BLaER1 treated with 17β-estradiol and CSF1 and Interleukin-3, amounts not matched to agents 10 nM and 100 nM (cell line): ENCODE results near the gene OR13F1.

Experiments used
- H3K27ac ChIP-seq, 11 experiments: shearing (Covaris generic); formaldehyde crosslinking; 2 replicates each; pipeline ENCODE4 v1.8.1; 2022
- H3K27me3 ChIP-seq, 11 experiments: shearing (Covaris generic); formaldehyde crosslinking; 2 replicates each; pipeline ENCODE4 v1.8.1; 2022
- H3K36me3 ChIP-seq, 11 experiments: shearing (Covaris generic); formaldehyde crosslinking; 2 replicates each; pipeline ENCODE4 v1.8.1; 2022
- H3K4me1 ChIP-seq, 10 experiments: shearing (Covaris generic); formaldehyde crosslinking; 2 replicates each; pipeline ENCODE4 v1.8.1; 2022
- H3K4me2 ChIP-seq, 11 experiments: shearing (Covaris generic); formaldehyde crosslinking; 2 replicates each; pipeline ENCODE4 v1.8.1; 2022
- H3K4me3 ChIP-seq, 10 experiments: shearing (Covaris generic); formaldehyde crosslinking; 2 replicates each; pipeline ENCODE4 v1.8.1; 2022
- H3K9ac ChIP-seq, 11 experiments: shearing (Covaris generic); formaldehyde crosslinking; 2 replicates each; pipeline ENCODE4 v1.8.1; 2022
- H3K9me3 ChIP-seq, 11 experiments: shearing (Covaris generic); formaldehyde crosslinking; replicated peaks in 1 of 11; 2 replicates each; pipeline ENCODE4 v1.8.1; 2022
- H4K20me1 ChIP-seq, 11 experiments: shearing (Covaris generic); formaldehyde crosslinking; 2 replicates each; pipeline ENCODE4 v1.8.1; 2022
- Cebpa-rat ChIP-seq, 11 experiments: shearing (Covaris generic); IDR thresholded peaks; 2 replicates each; pipeline ENCODE4 v1.8.1; 2022

The OR13F1 gene

GRCh38 chr9:104527109-104527508 lies 23.0 kb downstream of the OR13F1 start, which contains the start of gene OR13C4:
OR13C4 (minus strand) TSS chr9:104527209; CDS start chr9:104527209, 0 bp downstream.
- TF ChIP-seq Cebpa-rat (IDR thresholded peaks at IDR 0.05) = no peak
- Histone ChIP-seq H4K20me1 (no peaks in the 10 kb centered on the region), H3K9ac (no peak within 1 kb of the TSS), H3K4me1 (no peaks in the 10 kb centered on the region), H3K4me3 (no peak within 1 kb of the TSS), H3K4me2 (no peak within 1 kb of the TSS), H3K27ac (no peak within 1 kb of the TSS), H3K36me3 (no peaks in the 10 kb centered on the region), H3K9me3 (peaks cover 9 to 18% (median 13%) of the 10 kb centered on the region in 11 experiments; a peak in 18 of 22 replicates), H3K27me3 (no peaks in the 10 kb centered on the region)

- Histone ChIP-seq H4K20me1 (no peaks in the 10 kb centered on the region), H3K27me3 (no peaks in the 10 kb centered on the region), H3K36me3 (no peaks in the 10 kb centered on the region), H3K4me1 (no peaks in the 10 kb centered on the region), H3K9ac (no peak within 1 kb of the TSS), H3K9me3 (no peaks in the 10 kb centered on the region), H3K4me3 (no peak within 1 kb of the TSS), H3K4me2 (no peak within 1 kb of the TSS), H3K27ac (no peak within 1 kb of the TSS)
- TF ChIP-seq Cebpa-rat (IDR thresholded peaks at IDR 0.05) = no peak
These were observed 32.7 kb downstream of the OR13F1 start, which contains the start of gene OR13C3 for GRCh38 chr9:104536756-104537155. OR13C3 (minus strand) TSS chr9:104536856; CDS start chr9:104536723, 133 bp downstream.

GRCh38 chr9:104539275-104539674 lies 35.2 kb downstream of the OR13F1 start:
- Histone ChIP-seq H3K9ac (no peak overlapping the region), H3K9me3 (no peaks in the 10 kb centered on the region), H3K4me3 (no peak overlapping the region), H3K36me3 (no peaks in the 10 kb centered on the region), H3K27me3 (no peaks in the 10 kb centered on the region), H3K4me1 (no peaks in the 10 kb centered on the region), H3K4me2 (no peak overlapping the region), H4K20me1 (no peaks in the 10 kb centered on the region), H3K27ac (no peak overlapping the region)
- TF ChIP-seq Cebpa-rat (IDR thresholded peaks at IDR 0.05) = no peak

GRCh38 chr9:104544644-104545043 lies 40.6 kb downstream of the OR13F1 start:
- Histone ChIP-seq H3K9ac (no peak overlapping the region), H4K20me1 (no peaks in the 10 kb centered on the region), H3K36me3 (no peaks in the 10 kb centered on the region), H3K4me3 (no peak overlapping the region), H3K4me2 (no peak overlapping the region), H3K4me1 (no peaks in the 10 kb centered on the region), H3K27me3 (no peaks in the 10 kb centered on the region), H3K9me3 (no peaks in the 10 kb centered on the region), H3K27ac (no peak overlapping the region)
- no peak for TF ChIP-seq Cebpa-rat (IDR thresholded peaks at IDR 0.05)

DNA sequence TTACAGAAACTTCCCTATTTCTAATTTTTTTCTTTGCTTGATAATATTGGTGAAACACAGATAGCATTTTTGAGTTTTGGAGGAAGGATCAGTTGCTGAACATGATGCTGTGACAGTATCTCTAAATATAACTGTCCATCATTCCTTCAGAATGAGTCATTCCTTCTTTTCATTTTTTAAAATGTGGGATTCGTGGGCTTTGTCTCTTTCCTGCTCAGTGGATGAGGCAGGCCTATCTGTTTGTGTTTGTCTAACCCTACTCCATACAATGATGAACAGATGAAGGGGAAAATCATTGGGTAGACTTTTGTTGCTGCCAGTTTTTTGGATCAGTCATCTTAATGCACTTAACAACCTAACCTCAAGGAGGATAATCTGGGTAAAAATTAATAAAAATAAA lies 49.2 kb downstream of the OR13F1 start:
- Histone ChIP-seq H3K9ac (no peak overlapping the region), H3K9me3 (peaks cover 0 to 10% (median 0%) of the 10 kb centered on the region in 11 experiments; a peak in 5 of 22 replicates), H3K27ac (no peak overlapping the region), H3K4me2 (no peak overlapping the region), H3K4me1 (no peaks in the 10 kb centered on the region), H3K4me3 (no peak overlapping the region), H3K27me3 (no peaks in the 10 kb centered on the region), H4K20me1 (no peaks in the 10 kb centered on the region), H3K36me3 (no peaks in the 10 kb centered on the region)
- TF ChIP-seq Cebpa-rat (IDR thresholded peaks at IDR 0.05) = no peak
